Measurements from ENCODE around the gene TRIM7.
"Not testable (repeated sequence)": the region's sequence is repeated elsewhere in the genome, so short reads cannot be mapped to it uniquely, and the experiment has no call there.

The TRIM7 gene

DNA sequence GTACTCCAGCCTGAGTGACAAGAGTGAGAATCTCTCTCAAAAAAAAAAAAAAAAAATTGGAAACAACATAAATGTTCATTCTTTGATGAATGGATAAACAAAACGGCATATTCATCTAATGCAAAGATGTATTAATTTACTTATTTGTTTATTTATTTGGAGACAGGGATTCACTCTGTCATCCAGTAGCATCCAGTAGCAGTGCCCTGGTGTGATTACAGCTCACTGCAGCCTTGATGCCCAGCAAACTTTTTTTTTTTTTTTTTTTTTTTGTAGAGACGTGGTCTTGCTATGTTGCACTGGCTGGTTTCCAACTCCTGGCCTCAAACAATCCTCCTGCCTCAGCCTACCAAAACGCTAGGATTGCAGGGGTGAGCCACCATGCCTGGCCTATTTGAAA is 33.2 kb downstream of the TRIM7 start:
- Mint-ChIP-seq H3K27me3 (peaks cover 85% of the 10 kb centered on the region), H3K27ac (no peak overlapping the region), H3K9me3 (no peaks in the 10 kb centered on the region), H3K4me1 (peaks cover 64% of the 10 kb centered on the region), H3K4me3 (peak overlapping the region; percentile 12), H3K36me3 (peaks cover 4% of the 10 kb centered on the region)
- CTCF ChIA-PET = interaction anchor here (2.8 kb wide), 1 partner anchor 13 kb away, joined by 10 read pairs; no protein-coding TSS in a partner anchor
- no peak for DNase-seq

DNA sequence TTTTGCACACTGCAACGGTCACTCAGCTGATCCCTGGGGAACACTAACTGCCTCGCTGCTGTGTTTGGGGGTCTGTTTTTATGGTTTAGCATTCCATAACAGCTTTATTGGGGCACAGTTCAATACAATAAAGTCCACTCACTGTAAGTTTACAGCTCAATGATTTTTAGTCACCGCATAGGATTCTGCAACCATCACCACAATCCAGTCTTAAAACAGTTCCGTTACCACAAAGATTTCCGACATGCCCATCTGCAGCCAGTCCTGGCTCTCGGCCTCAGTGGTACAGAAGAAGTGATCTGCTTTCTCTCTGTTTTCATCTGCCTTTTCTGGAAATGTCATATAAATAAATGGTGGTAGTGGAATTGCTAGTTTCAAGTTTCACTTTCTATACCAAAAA is 34.0 kb downstream of the TRIM7 start:
- H3K27me3 Mint-ChIP-seq = peaks cover 92% of the 10 kb centered on the region
- H3K4me1 Mint-ChIP-seq = peaks cover 71% of the 10 kb centered on the region
- CTCF ChIA-PET = interaction anchor here (1.1 kb wide), 1 partner anchor 27 kb away, joined by 3 read pairs; no protein-coding TSS in a partner anchor
- DNase-seq = no peak
- peak overlapping the region; percentile 28 for H3K27ac Mint-ChIP-seq
- no peaks in the 10 kb centered on the region for H3K9me3 Mint-ChIP-seq
- peak overlapping the region; percentile 53 for H3K4me3 Mint-ChIP-seq
- peaks cover 4% of the 10 kb centered on the region for H3K36me3 Mint-ChIP-seq

DNA sequence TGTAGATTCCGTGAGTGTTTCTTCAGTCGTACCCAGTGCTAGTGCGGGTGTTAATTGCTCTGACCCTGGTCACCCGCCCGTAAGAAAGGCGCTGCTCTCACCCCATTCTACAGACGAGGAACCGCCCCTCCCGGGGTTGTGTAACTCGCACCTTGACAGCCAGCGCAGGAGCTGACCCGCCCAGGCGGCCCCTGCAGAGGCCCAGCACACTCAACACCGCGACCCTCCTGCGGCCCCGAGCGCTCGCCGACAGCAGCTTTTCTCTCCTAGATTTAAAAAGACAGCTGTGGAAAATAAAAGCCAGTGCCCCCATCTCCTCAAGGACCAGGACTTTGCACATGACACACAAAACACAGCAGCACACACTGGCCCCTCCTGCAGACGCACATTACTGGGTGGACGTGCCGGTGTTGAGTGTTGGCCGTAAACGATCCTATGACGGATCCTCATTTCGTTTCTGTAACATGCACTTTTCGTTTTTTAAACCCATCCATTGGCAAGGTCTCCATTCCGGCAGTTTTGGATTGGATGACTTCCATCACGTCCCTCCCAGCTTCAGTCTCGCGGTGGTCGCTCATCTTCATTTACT is 34.7 kb downstream of the TRIM7 start:
- Mint-ChIP-seq H3K4me3 (peak overlapping the region; percentile 53), H3K4me1 (peaks cover 75% of the 10 kb centered on the region), H3K9me3 (no peaks in the 10 kb centered on the region), H3K36me3 (peaks cover 4% of the 10 kb centered on the region), H3K27me3 (peaks cover 92% of the 10 kb centered on the region), H3K27ac (peak overlapping the region; percentile 78)
- no peak for DNase-seq
- CTCF ChIA-PET = interaction anchor here (1.1 to 2.7 kb wide), 2 partner anchors 14 to 27 kb away, joined by 3 to 10 read pairs; no protein-coding TSS in a partner anchor

DNA sequence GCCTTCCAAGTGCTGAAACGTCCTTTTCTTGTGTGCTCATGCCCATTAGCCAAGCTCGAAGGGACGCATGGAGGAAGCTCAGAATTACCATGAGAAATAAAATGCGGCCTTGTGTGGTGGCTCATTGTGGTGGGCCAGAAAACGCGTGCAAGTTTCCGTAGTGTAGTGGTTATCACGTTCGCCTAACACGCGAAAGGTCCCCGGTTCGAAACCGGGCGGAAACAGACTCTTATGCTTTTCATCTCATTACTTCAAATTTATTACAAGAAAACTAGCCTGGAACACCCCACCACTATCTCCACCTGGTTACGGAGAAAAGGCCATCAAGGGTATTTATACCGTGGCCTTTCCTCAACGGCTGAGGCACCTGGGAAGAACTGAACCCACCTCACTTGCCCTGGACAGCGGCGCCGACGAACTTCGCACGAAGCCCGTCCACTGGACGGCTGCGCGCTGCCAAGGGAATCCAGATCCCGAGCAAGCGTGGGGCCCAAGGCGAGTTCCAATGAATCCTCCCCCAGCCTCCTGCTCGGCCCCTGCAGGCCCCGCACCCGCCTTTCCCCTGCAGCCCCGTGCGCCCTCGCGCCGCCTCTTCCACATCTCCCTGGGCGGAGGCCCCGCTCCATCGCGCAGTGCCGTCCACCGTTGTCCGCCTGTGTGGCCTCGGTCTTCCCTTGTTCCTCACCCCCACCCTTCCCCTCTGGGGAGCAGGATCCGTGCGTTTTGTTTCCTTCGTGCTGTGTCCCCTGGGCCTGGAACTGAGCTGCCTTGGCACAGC is 35.3 kb downstream of the TRIM7 start:
- not testable (repeated sequence) for H3K36me3 Mint-ChIP-seq, H3K9me3 Mint-ChIP-seq
- Mint-ChIP-seq H3K4me3 (peak overlapping the region; percentile 53), H3K27me3 (peaks cover 96% of the 10 kb centered on the region), H3K4me1 (peaks cover 78% of the 10 kb centered on the region), H3K27ac (peak overlapping the region; percentile 78)
- CTCF ChIA-PET = interaction anchor here (0.5 to 2.7 kb wide), 2 partner anchors 15 to 19 kb away, joined by 5 to 10 read pairs; no protein-coding TSS in a partner anchor
- DNase-seq = peak; percentile 69

DNA sequence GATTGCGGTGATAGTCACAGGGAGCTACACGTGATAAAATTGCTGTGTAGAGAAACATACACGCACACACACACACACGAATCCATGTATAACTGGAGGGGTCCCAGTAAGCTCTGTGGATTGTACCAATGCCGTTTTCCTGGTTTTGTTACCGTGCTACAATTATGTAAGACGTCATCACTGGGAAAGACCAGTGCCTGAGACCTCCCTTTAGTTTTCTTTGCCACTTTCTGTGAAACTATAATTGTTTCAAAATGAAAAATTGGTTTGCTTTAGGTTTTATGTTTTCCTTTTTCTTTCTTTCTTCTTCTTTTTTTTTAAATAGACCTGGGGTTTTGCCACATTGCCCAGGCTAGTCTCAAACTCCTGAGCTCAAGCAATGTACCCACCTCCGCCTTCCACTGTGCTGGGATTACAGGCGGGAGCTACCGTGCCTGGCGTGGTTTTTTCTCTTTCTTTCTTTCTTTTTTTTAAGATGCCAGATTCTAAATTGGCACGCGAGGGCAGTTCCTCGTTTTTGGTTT is 36.3 kb downstream of the TRIM7 start:
- Mint-ChIP-seq H3K4me1 (peaks cover 81% of the 10 kb centered on the region), H3K9me3 (no peaks in the 10 kb centered on the region), H3K27ac (no peak overlapping the region), H3K27me3 (peaks cover 96% of the 10 kb centered on the region), H3K36me3 (peaks cover 4% of the 10 kb centered on the region), H3K4me3 (no peak overlapping the region)
- CTCF ChIA-PET = interaction anchor here (0.5 to 2.7 kb wide), 4 partner anchors 9 to 20 kb away, joined by 4 to 10 read pairs (median 4); no protein-coding TSS in a partner anchor
- no peak for DNase-seq

DNA sequence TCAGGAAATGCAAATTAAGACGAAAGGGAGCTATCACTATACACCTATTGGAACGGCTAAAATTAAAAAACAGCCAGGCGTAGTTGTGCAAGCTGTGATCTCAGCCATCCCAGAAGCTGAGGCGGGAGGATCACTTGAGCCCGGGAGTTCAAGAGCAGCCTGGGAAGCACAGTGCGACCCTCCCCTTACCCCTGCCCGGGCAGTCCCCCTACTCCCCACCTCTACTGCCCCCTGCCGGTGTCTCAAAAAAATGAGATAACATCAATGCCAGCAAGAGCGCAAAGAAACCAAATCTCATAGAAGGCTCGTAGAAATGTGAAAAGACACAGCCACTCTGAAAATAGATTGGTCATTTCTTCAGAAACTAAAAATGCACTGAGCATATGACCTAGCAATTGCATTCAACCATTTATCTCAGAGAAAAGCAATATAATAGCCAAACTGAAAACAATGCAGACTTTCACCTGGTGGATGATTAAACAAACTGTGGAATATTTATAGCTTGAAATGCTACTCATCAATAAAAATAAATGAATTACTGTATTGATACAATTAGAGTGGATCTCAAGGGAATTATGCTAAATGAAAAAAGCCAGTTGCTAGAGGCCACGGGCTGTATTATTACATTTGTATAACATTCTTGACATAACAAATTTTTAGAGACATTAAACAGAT is 37.0 kb downstream of the TRIM7 start:
- peak; percentile 45 for DNase-seq
- Mint-ChIP-seq H3K4me3 (no peak overlapping the region), H3K9me3 (no peaks in the 10 kb centered on the region), H3K27ac (no peak overlapping the region), H3K27me3 (peaks cover 94% of the 10 kb centered on the region), H3K4me1 (peaks cover 81% of the 10 kb centered on the region), H3K36me3 (peaks cover 4% of the 10 kb centered on the region)
- CTCF ChIA-PET = interaction anchor here (0.7 to 2.7 kb wide), 5 partner anchors 9 to 299 kb away, joined by 3 to 10 read pairs (median 4); no protein-coding TSS in a partner anchor

DNA sequence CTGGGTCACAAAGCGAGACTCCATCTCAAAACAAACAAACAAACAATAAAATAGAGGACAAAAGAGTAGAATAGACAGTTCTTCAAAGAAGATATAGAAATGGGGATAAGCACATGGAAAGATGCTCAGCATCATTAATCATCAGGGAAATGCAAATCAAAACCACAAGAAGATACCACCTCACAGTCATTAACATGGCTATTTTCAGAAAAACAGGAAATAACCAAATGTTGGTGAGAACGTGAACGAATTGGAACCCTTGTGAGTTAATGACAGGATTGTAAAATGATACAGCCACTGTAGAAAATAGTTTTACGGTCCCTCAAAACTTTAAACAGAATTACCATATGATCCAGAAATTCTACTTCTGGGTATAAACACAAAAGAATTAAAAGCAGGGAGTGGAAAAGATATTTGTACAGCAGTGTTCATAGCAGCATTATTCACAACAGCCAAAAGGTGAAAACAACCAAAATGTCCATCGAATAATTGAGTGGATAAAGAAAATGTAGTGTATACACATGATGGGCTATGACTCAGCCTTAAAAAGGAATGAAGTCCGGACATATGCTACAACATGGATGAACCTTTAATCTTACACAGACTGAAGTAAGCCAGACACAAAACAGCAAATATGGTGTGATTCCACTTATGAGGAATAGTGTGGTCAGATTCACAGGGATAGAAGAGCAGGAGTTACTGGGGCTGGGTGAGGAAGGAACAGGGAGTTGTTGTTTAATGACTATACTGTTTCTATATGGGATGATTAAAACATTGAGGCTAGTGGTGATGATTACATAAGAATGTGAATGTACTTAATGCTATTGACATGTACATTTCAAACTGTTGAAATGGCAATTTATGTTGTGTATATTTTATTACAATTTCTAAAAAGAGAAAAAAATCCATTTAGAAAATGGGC is 37.9 kb downstream of the TRIM7 start:
- H3K9me3 Mint-ChIP-seq = no peaks in the 10 kb centered on the region
- H3K27me3 Mint-ChIP-seq = peaks cover 93% of the 10 kb centered on the region
- CTCF ChIA-PET = interaction anchor here (0.7 to 2.7 kb wide), 4 partner anchors 10 to 298 kb away, joined by 3 to 10 read pairs (median 4); no protein-coding TSS in a partner anchor
- H3K4me1 Mint-ChIP-seq = peaks cover 77% of the 10 kb centered on the region
- no peak overlapping the region for H3K4me3 Mint-ChIP-seq
- peaks cover 4% of the 10 kb centered on the region for H3K36me3 Mint-ChIP-seq
- DNase-seq = no peak
- no peak overlapping the region for H3K27ac Mint-ChIP-seq

DNA sequence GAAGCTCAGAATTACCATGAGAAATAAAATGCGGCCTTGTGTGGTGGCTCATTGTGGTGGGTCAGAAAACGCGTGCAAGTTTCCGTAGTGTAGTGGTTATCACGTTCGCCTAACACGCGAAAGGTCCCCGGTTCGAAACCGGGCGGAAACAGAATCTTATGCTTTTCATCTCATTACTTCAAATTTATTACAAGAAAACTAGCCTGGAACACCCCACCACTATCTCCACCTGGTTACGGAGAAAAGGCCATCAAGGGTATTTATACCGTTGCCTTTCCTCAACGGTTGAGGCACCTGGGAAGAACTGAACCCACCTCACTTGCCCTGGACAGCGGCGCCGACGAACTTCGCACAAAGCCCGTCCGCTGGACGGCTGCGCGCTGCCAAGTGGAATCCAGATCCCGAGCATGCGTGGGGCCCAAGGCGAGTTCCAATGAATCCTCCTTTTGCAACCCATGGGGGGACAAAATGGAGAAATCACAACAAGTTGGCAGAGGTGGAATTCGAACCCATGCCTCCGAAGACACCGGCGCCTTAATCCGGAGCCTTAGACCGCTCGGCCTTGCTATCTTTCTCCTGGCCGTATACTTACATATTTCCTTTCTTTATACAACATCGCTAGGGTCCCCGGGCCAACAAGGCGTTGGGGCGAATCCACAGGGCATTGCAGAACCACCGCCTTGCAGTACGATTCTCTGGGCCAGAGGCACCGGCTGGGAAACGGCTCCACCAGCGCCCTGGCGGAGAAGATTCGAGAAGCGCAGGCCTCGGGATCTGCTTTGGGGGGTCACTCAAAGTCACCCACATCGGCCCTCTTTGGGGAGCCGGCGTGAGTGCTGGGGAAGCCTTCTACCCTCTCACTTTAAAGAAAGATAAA is 40.7 kb downstream of the TRIM7 start:
- Mint-ChIP-seq H3K27ac (peak overlapping the region; percentile 57), H3K4me3 (peak overlapping the region; percentile 24), H3K9me3 (no peaks in the 10 kb centered on the region), H3K36me3 (no peaks in the 10 kb centered on the region), H3K4me1 (peaks cover 72% of the 10 kb centered on the region), H3K27me3 (peaks cover 75% of the 10 kb centered on the region)
- CTCF ChIA-PET = interaction anchor here (1.6 kb wide), 1 partner anchor 9 kb away, joined by 4 read pairs; no protein-coding TSS in a partner anchor
- no peak for DNase-seq

DNA sequence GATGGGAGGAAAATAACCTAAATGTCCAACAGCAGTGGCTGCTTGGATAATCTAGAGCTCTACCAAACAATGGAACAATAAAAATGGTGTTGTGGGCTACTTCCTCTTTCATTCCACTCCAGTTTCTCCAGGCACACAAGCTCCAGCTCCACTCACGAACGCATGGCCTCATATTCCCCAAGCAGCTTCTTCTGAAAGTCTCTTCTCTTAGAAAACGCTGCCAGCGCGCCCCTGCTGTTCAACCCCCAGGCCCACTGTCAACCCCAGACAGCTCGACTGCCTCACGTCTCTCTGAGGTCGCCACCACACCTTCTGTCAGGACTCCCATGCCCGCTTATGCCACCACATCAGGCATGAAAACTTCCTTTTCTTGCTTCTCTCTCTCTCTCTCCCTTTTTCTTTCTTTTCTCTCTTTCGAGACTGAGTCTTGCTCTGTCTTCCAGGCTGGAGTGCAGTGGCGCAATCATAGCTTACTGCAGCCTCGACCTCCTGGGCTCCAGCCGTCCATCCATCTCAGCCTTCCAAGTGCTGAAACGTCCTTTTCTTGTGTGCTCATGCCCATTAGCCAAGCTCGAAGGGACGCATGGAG is 41.4 kb downstream of the TRIM7 start:
- CTCF ChIA-PET = interaction anchor here (1.6 kb wide), 1 partner anchor 10 kb away, joined by 4 read pairs; no protein-coding TSS in a partner anchor
- Mint-ChIP-seq H3K36me3 (no peaks in the 10 kb centered on the region), H3K9me3 (no peaks in the 10 kb centered on the region), H3K4me3 (peak overlapping the region; percentile 24), H3K4me1 (peaks cover 68% of the 10 kb centered on the region), H3K27me3 (peaks cover 67% of the 10 kb centered on the region), H3K27ac (peak overlapping the region; percentile 57)
- no peak for DNase-seq

DNA sequence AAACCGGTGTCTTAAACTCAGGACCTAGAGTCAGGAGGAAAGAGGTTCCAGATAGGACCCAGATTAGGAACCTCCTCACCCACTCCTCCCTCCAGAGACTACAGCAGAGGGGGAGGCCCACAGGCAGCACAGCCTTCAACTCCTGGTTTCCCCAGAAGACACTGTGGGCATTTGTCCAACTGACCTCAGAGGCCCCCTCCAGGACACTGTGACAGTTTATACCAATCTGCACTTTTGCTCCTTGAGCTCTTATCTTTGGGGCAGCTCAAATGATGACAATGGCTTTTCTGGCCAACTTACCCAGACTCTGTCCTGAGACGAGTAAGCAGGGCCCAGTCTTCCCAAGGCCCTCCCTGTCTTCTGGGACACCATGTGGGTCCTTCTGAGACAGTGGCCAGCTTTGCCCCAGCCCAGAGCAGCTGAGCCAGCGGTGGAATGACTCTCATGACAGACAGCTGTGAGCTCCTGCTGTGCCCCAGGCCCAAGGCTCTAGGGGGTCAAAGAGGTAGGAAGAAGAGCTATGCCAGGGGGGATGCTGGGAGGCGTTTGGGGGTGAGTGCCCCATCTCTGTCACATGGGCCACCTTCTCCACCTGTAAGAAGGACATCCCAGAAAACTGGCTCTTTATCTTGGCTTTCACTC is 43.3 kb downstream of the TRIM7 start:
- CTCF ChIA-PET = no interaction called here
- H3K4me1 Mint-ChIP-seq = peaks cover 49% of the 10 kb centered on the region
- peak overlapping the region; percentile 60 for H3K4me3 Mint-ChIP-seq
- H3K27me3 Mint-ChIP-seq = peaks cover 56% of the 10 kb centered on the region
- H3K27ac Mint-ChIP-seq = peak overlapping the region; percentile 89
- H3K9me3 Mint-ChIP-seq = no peaks in the 10 kb centered on the region
- no peak for DNase-seq
- no peaks in the 10 kb centered on the region for H3K36me3 Mint-ChIP-seq

DNA sequence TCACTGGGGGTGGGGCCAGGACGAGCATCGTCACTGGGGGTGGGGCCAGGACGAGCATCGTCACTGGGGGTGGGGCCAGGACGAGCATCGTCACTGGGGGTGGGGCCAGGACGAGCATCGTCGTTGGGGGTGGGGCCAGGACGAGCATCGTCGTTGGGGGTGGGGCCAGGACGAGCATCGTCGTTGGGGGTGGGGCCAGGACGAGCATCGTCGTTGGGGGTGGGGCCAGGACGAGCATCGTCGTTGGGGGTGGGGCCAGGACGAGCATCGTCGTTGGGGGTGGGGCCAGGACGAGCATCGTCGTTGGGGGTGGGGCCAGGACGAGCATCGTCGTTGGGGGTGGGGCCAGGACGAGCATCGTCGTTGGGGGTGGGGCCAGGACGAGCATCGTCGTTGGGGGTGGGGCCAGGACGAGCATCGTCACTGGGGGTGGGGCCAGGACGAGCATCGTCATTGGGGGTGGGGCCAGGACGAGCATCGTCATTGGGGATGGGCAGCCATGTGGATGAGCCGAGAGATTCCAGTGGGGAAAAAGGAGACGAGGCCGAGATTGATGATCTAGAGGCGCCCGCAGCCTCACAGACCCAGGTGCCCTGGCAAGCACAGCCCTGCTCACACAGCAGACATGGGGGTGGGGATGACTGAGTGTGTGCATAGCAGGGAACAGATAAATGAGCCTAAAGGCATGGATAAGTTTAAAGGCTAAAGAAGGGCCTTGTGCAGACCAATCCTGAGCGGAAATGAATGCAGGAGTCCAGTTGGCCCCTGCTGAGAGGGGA is 44.1 kb downstream of the TRIM7 start:
- H3K4me1 Mint-ChIP-seq = peaks cover 44% of the 10 kb centered on the region
- H3K4me3 Mint-ChIP-seq = peak overlapping the region; percentile 60
- H3K27me3 Mint-ChIP-seq = peaks cover 51% of the 10 kb centered on the region
- H3K36me3 Mint-ChIP-seq, H3K9me3 Mint-ChIP-seq: not testable (repeated sequence)
- peak; percentile 63 for DNase-seq
- peak overlapping the region; percentile 89 for H3K27ac Mint-ChIP-seq
- CTCF ChIA-PET = interaction anchor here (1.0 kb wide), 2 partner anchors 24 to 292 kb away, joined by 3 to 4 read pairs; no protein-coding TSS in a partner anchor

Measured in activated naive CD4-positive, alpha-beta T cell treated with anti-CD3 and anti-CD28 coated beads, Interleukin-2, amount 10 ng/mL, durations not matched to agents 7 days and 5 days (primary cell).